PC-3 (cell line): ENCODE measurements around the gene IRF1.

Source experiments
- EZH2 ChIP-seq: fragments of 300-600 bp; sonication (generic); IDR thresholded peaks from one replicate; pipeline ENCODE4 v1.6.1; 2017; ENCODE audit warnings: antibody characterized with exemption, mild to moderate bottlenecking, low read length; ENCODE audit not compliant: unreplicated experiment
- EZH2phosphoT487 ChIP-seq: fragments of 300-600 bp; sonication (generic); IDR thresholded peaks from 2 replicates; pipeline ENCODE4 v1.6.1; 2018; ENCODE audit warnings: mild to moderate bottlenecking, antibody characterized with exemption, low read length, borderline replicate concordance
- TF ChIP-seq, protein P1 (sequence below): fragments of 300-600 bp; sonication (generic); conservative IDR thresholded peaks from 2 replicates; pipeline ENCODE4 v1.5.1; 2017; ENCODE audit warnings: antibody characterized with exemption, low read depth, mild to moderate bottlenecking, low read length

DNA sequence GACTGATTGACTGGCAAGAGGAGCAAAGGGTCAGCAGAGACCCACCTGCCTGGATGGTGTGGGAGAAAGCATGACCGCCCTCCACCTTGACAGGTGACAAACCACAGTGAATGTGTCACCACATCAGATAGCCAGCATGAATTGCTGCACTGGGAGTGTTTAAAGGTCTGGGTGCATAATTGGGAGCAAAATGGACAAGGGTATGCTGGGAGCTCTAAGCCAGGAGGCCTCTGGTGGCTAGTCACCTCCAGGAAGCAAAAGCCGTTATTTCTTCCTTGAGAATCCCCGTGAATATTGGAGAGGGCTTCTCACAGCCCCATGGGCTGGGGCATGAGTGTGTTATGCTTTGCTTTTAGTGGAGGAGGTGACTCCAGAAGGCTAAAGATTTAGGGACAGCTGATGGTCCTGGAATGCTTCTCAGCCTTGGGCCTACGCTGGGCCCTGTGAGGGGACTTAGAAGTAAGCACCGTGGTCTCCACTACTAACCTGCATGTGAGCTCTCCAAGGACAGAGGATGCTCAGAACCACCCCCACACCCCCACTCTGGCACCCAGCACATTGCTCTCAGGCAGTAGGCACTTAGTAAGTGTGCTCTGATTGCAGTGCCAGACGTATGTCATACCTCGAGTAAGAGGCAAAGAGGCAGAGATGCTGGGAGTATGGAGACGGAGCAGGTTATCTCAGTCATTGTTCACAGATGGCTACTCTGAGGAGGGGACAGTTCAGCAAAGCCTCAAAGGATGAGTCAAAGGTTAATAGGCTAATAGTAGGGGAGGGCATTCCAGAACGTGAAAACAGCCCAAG, 9.1 kb upstream of the IRF1 start:
- TF ChIP-seq, protein P1, sequence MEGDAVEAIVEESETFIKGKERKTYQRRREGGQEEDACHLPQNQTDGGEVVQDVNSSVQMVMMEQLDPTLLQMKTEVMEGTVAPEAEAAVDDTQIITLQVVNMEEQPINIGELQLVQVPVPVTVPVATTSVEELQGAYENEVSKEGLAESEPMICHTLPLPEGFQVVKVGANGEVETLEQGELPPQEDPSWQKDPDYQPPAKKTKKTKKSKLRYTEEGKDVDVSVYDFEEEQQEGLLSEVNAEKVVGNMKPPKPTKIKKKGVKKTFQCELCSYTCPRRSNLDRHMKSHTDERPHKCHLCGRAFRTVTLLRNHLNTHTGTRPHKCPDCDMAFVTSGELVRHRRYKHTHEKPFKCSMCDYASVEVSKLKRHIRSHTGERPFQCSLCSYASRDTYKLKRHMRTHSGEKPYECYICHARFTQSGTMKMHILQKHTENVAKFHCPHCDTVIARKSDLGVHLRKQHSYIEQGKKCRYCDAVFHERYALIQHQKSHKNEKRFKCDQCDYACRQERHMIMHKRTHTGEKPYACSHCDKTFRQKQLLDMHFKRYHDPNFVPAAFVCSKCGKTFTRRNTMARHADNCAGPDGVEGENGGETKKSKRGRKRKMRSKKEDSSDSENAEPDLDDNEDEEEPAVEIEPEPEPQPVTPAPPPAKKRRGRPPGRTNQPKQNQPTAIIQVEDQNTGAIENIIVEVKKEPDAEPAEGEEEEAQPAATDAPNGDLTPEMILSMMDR, result no peak
- no peak for TF ChIP-seq EZH2
- TF ChIP-seq EZH2phosphoT487, result no peak
